HepG2 (cell line): ENCODE measurements around the gene ANKRD52. TPM values are rescaled to one million over a fixed set of nuclear protein-coding genes. Genes with fewer than 3 reads are reported as not detected.

Source experiments
- EEA1 ChIP-seq: sonication (generic); formaldehyde crosslinking; IDR thresholded peaks from 2 replicates; pipeline ENCODE4 v1.5.1; 2020; ENCODE audit warnings: mild to moderate bottlenecking, missing genetic modification reagents, borderline replicate concordance
- NR2F1 ChIP-seq, 2 experiments: fragments of 450-650 bp in 1 of 2; formaldehyde crosslinking in 1 of 2; IDR thresholded peaks; 2 replicates each; pipeline versions ENCODE4 v1.5.0 to v1.6.1; 2016 to 2020; ENCODE audit warnings: mild to moderate bottlenecking in 1 of 2, missing compliant biosample characterization in 1 of 2, missing genetic modification reagents in 1 of 2, moderate library complexity in 1 of 2
- ZMYM4 ChIP-seq: sonication (generic); formaldehyde crosslinking; IDR thresholded peaks from 2 replicates; pipeline ENCODE4 v1.8.1; 2023; ENCODE audit warnings: mild to moderate bottlenecking, missing genetic modification reagents
- ZNF138 ChIP-seq: sonication (generic); formaldehyde crosslinking; IDR thresholded peaks from 2 replicates; pipeline ENCODE4 v1.5.0; 2020; ENCODE audit warnings: mild to moderate bottlenecking, low read depth, missing genetic modification reagents
- ZNF207 ChIP-seq: fragments of 450-650 bp; IDR thresholded peaks from 2 replicates; pipeline ENCODE4 v1.6.1; 2016; ENCODE audit warnings: antibody characterized with exemption, borderline replicate concordance
- ZNF557 ChIP-seq: sonication (generic); formaldehyde crosslinking; IDR thresholded peaks from 2 replicates; pipeline ENCODE4 v1.4.0; 2020; ENCODE audit warnings: missing genetic modification reagents
- ZSCAN20 ChIP-seq: sonication (generic); formaldehyde crosslinking; IDR thresholded peaks from 2 replicates; pipeline ENCODE4 v1.4.0; 2020; ENCODE audit warnings: missing genetic modification reagents, mild to moderate bottlenecking, borderline replicate concordance
- ZSCAN21 ChIP-seq: sonication (generic); formaldehyde crosslinking; IDR thresholded peaks from 2 replicates; pipeline ENCODE4 v1.8.0; 2022; ENCODE audit warnings: mild to moderate bottlenecking, missing genetic modification reagents, moderate library complexity, borderline replicate concordance
- polyA plus RNA-seq, 8 experiments: library from polyadenylated mRNA; depleted of rRNA in 3 of 8; stranded (reverse) in 7 of 8; unstranded in 1 of 8; fragments of >200 nt; fragmentation: Illumina TruSeq in 4 of 8; extraction: Trizol in 4 of 8; gene quantifications; 2 replicates each; pipeline versions ENCODE4 v1.2.1 to v1.2.3, GENCODE V29; 2011 to 2016; ENCODE audit warnings: low read depth in 4 of 8, missing spikeins in 1 of 8, mixed read lengths in 1 of 8; ENCODE audit not compliant: insufficient read depth in 1 of 8
- total RNA-seq, 5 experiments: library from RNA; depleted of rRNA; stranded (reverse); fragments of >200 nt; fragmentation: Illumina TruSeq; extraction: Trizol; gene quantifications; 2 replicates each; pipeline ENCODE4 v1.2.3, GENCODE V29; 2016; ENCODE audit warnings: low read depth in 1 of 5
- TF ChIP-seq, protein P1 (sequence below): sonication (generic); formaldehyde crosslinking; IDR thresholded peaks from 2 replicates; pipeline ENCODE4 v1.5.0; 2020; ENCODE audit warnings: mild to moderate bottlenecking, missing genetic modification reagents
- TF ChIP-seq, protein P2 (sequence below): sonication (generic); formaldehyde crosslinking; IDR thresholded peaks from 2 replicates; pipeline ENCODE4 v1.9.0; 2021; ENCODE audit warnings: mild to moderate bottlenecking, missing genetic modification reagents
- TF ChIP-seq, protein P3 (sequence below): fragments of 450-650 bp; IDR thresholded peaks from 2 replicates; pipeline ENCODE4 v1.6.1; 2017
- TF ChIP-seq, protein P4 (sequence below): sonication (generic); formaldehyde crosslinking; IDR thresholded peaks from 2 replicates; pipeline ENCODE4 v1.4.0; 2020; ENCODE audit warnings: missing genetic modification reagents, borderline replicate concordance

Gene ANKRD52
- total and polyA plus RNA-seq, 2 of the 13 experiments (the other 11 are each of a cell fraction or from before 2014, with no cell fraction given) = 7.8 to 9.2 TPM

DNA sequence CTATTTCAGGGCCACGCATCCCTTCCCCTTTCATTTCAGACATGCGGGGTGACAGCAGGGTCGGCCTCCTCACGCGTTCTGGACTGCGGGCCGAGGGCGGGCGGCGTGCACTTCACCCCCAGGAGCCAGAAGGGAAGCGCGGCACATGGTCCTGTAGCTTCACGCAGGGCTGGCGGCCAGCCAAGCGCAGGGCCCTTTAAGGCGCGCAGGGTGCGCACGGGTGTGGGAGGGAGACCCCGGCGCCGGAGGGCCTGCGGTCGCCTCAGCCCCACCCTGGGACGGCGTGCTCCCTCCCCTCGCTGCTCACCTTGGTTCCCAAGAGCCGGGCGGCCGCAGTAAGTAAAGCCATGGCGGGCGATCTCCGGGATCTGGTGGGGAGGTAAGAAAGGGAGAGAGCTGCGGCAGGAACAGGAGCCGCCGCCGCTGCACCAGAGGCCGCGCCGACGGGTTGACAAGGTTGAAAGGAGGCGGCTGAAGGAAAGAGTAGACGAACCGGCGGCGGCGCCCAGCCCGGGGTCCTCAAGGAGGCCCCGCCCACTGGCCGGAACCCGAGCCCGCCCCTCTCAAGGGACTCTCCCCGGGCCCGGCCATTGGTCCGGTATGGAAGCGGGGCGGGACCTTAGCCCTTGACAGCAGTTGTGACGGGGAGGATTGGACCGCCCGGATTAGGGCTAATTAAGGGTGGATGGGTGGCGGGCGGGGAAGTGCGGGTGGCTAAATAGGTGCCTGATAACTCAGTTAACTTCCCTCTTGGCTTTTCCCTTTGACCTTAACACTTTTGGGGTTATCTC lies 41.9 kb upstream of the ANKRD52 start, which contains the start of gene CS (continued):
- TF ChIP-seq, protein P1, sequence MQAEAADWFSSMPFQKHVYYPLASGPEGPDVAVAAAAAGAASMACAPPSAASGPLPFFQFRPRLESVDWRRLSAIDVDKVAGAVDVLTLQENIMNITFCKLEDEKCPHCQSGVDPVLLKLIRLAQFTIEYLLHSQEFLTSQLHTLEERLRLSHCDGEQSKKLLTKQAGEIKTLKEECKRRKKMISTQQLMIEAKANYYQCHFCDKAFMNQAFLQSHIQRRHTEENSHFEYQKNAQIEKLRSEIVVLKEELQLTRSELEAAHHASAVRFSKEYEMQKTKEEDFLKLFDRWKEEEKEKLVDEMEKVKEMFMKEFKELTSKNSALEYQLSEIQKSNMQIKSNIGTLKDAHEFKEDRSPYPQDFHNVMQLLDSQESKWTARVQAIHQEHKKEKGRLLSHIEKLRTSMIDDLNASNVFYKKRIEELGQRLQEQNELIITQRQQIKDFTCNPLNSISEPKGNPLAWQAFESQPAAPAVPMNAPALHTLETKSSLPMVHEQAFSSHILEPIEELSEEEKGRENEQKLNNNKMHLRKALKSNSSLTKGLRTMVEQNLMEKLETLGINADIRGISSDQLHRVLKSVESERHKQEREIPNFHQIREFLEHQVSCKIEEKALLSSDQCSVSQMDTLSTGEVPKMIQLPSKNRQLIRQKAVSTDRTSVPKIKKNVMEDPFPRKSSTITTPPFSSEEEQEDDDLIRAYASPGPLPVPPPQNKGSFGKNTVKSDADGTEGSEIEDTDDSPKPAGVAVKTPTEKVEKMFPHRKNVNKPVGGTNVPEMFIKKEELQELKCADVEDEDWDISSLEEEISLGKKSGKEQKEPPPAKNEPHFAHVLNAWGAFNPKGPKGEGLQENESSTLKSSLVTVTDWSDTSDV (CRISPR knock-in tag) = no peak
- TF ChIP-seq ZNF557 (CRISPR knock-in tag) = no peak
- TF ChIP-seq, protein P2, sequence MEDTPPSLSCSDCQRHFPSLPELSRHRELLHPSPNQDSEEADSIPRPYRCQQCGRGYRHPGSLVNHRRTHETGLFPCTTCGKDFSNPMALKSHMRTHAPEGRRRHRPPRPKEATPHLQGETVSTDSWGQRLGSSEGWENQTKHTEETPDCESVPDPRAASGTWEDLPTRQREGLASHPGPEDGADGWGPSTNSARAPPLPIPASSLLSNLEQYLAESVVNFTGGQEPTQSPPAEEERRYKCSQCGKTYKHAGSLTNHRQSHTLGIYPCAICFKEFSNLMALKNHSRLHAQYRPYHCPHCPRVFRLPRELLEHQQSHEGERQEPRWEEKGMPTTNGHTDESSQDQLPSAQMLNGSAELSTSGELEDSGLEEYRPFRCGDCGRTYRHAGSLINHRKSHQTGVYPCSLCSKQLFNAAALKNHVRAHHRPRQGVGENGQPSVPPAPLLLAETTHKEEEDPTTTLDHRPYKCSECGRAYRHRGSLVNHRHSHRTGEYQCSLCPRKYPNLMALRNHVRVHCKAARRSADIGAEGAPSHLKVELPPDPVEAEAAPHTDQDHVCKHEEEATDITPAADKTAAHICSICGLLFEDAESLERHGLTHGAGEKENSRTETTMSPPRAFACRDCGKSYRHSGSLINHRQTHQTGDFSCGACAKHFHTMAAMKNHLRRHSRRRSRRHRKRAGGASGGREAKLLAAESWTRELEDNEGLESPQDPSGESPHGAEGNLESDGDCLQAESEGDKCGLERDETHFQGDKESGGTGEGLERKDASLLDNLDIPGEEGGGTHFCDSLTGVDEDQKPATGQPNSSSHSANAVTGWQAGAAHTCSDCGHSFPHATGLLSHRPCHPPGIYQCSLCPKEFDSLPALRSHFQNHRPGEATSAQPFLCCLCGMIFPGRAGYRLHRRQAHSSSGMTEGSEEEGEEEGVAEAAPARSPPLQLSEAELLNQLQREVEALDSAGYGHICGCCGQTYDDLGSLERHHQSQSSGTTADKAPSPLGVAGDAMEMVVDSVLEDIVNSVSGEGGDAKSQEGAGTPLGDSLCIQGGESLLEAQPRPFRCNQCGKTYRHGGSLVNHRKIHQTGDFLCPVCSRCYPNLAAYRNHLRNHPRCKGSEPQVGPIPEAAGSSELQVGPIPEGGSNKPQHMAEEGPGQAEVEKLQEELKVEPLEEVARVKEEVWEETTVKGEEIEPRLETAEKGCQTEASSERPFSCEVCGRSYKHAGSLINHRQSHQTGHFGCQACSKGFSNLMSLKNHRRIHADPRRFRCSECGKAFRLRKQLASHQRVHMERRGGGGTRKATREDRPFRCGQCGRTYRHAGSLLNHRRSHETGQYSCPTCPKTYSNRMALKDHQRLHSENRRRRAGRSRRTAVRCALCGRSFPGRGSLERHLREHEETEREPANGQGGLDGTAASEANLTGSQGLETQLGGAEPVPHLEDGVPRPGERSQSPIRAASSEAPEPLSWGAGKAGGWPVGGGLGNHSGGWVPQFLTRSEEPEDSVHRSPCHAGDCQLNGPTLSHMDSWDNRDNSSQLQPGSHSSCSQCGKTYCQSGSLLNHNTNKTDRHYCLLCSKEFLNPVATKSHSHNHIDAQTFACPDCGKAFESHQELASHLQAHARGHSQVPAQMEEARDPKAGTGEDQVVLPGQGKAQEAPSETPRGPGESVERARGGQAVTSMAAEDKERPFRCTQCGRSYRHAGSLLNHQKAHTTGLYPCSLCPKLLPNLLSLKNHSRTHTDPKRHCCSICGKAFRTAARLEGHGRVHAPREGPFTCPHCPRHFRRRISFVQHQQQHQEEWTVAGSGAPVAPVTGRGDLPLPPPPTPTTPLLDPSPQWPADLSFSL (CRISPR knock-in tag) = no peak
- TF ChIP-seq EEA1 (CRISPR knock-in tag) = 0 out of 2 replicates have a peak, but pooled peaks have one; percentile 84
- TF ChIP-seq NR2F1 (CRISPR knock-in tag; IDR thresholded peaks at IDR 0.05) = no peak
- peak; percentile 68 for TF ChIP-seq ZMYM4 (CRISPR knock-in tag)
- TF ChIP-seq ZNF138 = no peak
- TF ChIP-seq, protein P3, sequence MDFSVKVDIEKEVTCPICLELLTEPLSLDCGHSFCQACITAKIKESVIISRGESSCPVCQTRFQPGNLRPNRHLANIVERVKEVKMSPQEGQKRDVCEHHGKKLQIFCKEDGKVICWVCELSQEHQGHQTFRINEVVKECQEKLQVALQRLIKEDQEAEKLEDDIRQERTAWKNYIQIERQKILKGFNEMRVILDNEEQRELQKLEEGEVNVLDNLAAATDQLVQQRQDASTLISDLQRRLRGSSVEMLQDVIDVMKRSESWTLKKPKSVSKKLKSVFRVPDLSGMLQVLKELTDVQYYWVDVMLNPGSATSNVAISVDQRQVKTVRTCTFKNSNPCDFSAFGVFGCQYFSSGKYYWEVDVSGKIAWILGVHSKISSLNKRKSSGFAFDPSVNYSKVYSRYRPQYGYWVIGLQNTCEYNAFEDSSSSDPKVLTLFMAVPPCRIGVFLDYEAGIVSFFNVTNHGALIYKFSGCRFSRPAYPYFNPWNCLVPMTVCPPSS = no peak
- TF ChIP-seq, protein P4, sequence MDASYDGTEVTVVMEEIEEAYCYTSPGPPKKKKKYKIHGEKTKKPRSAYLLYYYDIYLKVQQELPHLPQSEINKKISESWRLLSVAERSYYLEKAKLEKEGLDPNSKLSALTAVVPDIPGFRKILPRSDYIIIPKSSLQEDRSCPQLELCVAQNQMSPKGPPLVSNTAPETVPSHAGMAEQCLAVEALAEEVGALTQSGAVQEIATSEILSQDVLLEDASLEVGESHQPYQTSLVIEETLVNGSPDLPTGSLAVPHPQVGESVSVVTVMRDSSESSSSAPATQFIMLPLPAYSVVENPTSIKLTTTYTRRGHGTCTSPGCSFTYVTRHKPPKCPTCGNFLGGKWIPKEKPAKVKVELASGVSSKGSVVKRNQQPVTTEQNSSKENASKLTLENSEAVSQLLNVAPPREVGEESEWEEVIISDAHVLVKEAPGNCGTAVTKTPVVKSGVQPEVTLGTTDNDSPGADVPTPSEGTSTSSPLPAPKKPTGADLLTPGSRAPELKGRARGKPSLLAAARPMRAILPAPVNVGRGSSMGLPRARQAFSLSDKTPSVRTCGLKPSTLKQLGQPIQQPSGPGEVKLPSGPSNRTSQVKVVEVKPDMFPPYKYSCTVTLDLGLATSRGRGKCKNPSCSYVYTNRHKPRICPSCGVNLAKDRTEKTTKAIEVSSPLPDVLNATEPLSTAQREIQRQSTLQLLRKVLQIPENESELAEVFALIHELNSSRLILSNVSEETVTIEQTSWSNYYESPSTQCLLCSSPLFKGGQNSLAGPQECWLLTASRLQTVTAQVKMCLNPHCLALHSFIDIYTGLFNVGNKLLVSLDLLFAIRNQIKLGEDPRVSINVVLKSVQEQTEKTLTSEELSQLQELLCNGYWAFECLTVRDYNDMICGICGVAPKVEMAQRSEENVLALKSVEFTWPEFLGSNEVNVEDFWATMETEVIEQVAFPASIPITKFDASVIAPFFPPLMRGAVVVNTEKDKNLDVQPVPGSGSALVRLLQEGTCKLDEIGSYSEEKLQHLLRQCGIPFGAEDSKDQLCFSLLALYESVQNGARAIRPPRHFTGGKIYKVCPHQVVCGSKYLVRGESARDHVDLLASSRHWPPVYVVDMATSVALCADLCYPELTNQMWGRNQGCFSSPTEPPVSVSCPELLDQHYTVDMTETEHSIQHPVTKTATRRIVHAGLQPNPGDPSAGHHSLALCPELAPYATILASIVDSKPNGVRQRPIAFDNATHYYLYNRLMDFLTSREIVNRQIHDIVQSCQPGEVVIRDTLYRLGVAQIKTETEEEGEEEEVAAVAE = no peak
- TF ChIP-seq ZSCAN20 = no peak
- no peak for TF ChIP-seq ZNF207
- peak; percentile 79 for TF ChIP-seq ZSCAN21 (CRISPR knock-in tag)
